ENCODE measurements around the gene RNU7-1.

GRCh38 chr12:6950401-6950801 is 6.8 kb downstream of the RNU7-1 start:
- TF ChIP-seq CTCF (IDR thresholded peaks at IDR 0.05; ENCODE audit: low read length) (peak; percentile 67), EZH2phosphoT487 (IDR thresholded peaks at IDR 0.05; ENCODE audit: low read length) (no peak)
